K562 (cell line): Measurements from ENCODE around the gene GPRASP1. TPM values are rescaled to one million over a fixed set of nuclear protein-coding genes. Genes with fewer than 3 reads are reported as not detected.
A peak's percentile ranks its signal among the peaks of the same experiment; 100 is the strongest.

Experiments
- AFF1 ChIP-seq, 2 experiments: fragments of 450-650 bp; IDR thresholded peaks; 2 replicates each; pipeline ENCODE4 v1.6.1; 2018; ENCODE audit warnings: mild to moderate bottlenecking in 2 of 2, low read depth in 1 of 2; ENCODE audit not compliant: partially characterized antibody in 2 of 2
- CXXC5 ChIP-seq: fragments of 250-450 bp; sonication (Bioruptor Pico); IDR thresholded peaks from 2 replicates; pipeline ENCODE4 v1.8.0; 2022; ENCODE audit warnings: inconsistent platforms, mild to moderate bottlenecking, moderate library complexity
- FUS ChIP-seq: fragments of 200-400 bp; formaldehyde crosslinking; optimal IDR thresholded peaks from 2 replicates; pipeline ENCODE3; 2017; ENCODE audit warnings: low read depth, low read length
- GABPB1 ChIP-seq: sonication (generic); formaldehyde crosslinking; IDR thresholded peaks from 2 replicates; pipeline ENCODE4 v1.8.0; 2022; ENCODE audit warnings: mild to moderate bottlenecking, missing genetic modification reagents
- HINFP ChIP-seq: fragments of 450-650 bp; conservative IDR thresholded peaks from 2 replicates; pipeline ENCODE4 v1.6.1; 2016; ENCODE audit warnings: missing genetic modification characterization, low read depth, mild to moderate bottlenecking, control low read depth, missing compliant biosample characterization
- NRF1 ChIP-seq, 2 experiments: fragments of 450-650 bp; IDR thresholded peaks in 1 of 2; conservative IDR thresholded peaks in 1 of 2; 2 replicates each; pipeline ENCODE4 v1.6.1; 2014; ENCODE audit warnings: mild to moderate bottlenecking in 2 of 2
- PHF21A ChIP-seq: fragments of 450-650 bp; IDR thresholded peaks from 2 replicates; pipeline ENCODE4 v1.6.1; 2017; ENCODE audit warnings: low read depth, borderline replicate concordance
- POLR2G ChIP-seq: fragments of 200-400 bp; formaldehyde crosslinking; IDR thresholded peaks from 2 replicates; pipeline ENCODE4 v1.6.1; 2017; ENCODE audit warnings: low read depth, mild to moderate bottlenecking, antibody characterized with exemption, low read length, moderate library complexity
- RERE ChIP-seq: sonication (generic); formaldehyde crosslinking; IDR thresholded peaks from 2 replicates; pipeline ENCODE4 v1.8.0; 2023; ENCODE audit warnings: missing genetic modification reagents, mild to moderate bottlenecking, borderline replicate concordance
- STAT5A ChIP-seq: IDR thresholded peaks from 2 replicates; pipeline ENCODE4 v1.6.1; 2012; ENCODE audit warnings: low read length, inconsistent platforms, borderline replicate concordance
- TOE1 ChIP-seq, 2 experiments: fragments of 450-650 bp in 1 of 2; sonication (generic) in 1 of 2; formaldehyde crosslinking in 1 of 2; IDR thresholded peaks; 2 replicates each; pipeline versions ENCODE4 v1.7.1 to v1.8.0; 2016 to 2022; ENCODE audit warnings: borderline replicate concordance in 2 of 2, mild to moderate bottlenecking in 2 of 2, antibody characterized with exemption in 1 of 2, inconsistent platforms in 1 of 2, low read depth in 1 of 2, missing genetic modification reagents in 1 of 2, moderate library complexity in 1 of 2
- ZNF12 ChIP-seq: sonication (generic); formaldehyde crosslinking; IDR thresholded peaks from 2 replicates; pipeline ENCODE4 v1.4.0; 2020; ENCODE audit warnings: mild to moderate bottlenecking, missing genetic modification reagents
- polyA plus RNA-seq, 8 experiments: library from polyadenylated mRNA; depleted of rRNA in 4 of 8; stranded (reverse) in 5 of 8; unstranded in 3 of 8; fragments of >200 nt; fragmentation: Nextera tagmentation in 2 of 8; fragmentation: Illumina TruSeq in 1 of 8; extraction: Ambion mirVana in 2 of 8; extraction: Trizol in 1 of 8; gene quantifications; 2 replicates each; pipeline versions ENCODE4 v1.2.1 to v1.2.3, GENCODE V29; 2011 to 2014; ENCODE audit warnings: inconsistent platforms in 1 of 8, missing spikeins in 1 of 8
- total RNA-seq, 7 experiments: library from RNA; depleted of rRNA in 6 of 7; stranded (reverse); fragments of >200 nt in 6 of 7; fragmentation: Illumina TruSeq in 2 of 7; extraction: Trizol in 2 of 7; gene quantifications; 2 replicates each; pipeline versions ENCODE4 v1.2.1 to v1.2.3, GENCODE V29; 2011 to 2021; ENCODE audit warnings: low replicate concordance in 1 of 7

The GPRASP1 gene
- total and polyA plus RNA-seq, 9 of the 15 experiments (the other 6 are each of a cell fraction or from before 2014, with no cell fraction given): 0.01 to 0.94 (median 0.23) TPM

GRCh38 chrX:102659790-102660757 lies 8.8 kb downstream of the GPRASP1 start (continued):
- TF ChIP-seq AFF1 (IDR thresholded peaks at IDR 0.05; ENCODE audit: low read depth in 1 of 2, partially characterized antibody in 2 of 2): peak in 1 of 2 experiments; percentile 44
- no peak for TF ChIP-seq PHF21A
- no peak for TF ChIP-seq STAT5A
- TF ChIP-seq RERE (CRISPR knock-in tag): no peak
- TF ChIP-seq CXXC5 (CRISPR knock-in tag): peak; percentile 42
- peak; percentile 97 for TF ChIP-seq TOE1 (IDR thresholded peaks at IDR 0.05; ENCODE audit: borderline replicate concordance)
- TF ChIP-seq TOE1 (CRISPR knock-in tag; IDR thresholded peaks at IDR 0.05; ENCODE audit: borderline replicate concordance, low read depth): no peak
- no peak for TF ChIP-seq ZNF12 (CRISPR knock-in tag)
- TF ChIP-seq HINFP: no peak
- TF ChIP-seq FUS: no peak
- peak; percentile 44 to 58 for TF ChIP-seq NRF1 (conservative IDR thresholded peaks at IDR 0.05 in 1 of 2, IDR thresholded peaks at IDR 0.05 in 1 of 2)
- peak; percentile 58 for TF ChIP-seq POLR2G
- TF ChIP-seq GABPB1 (CRISPR knock-in tag): no peak
